Caki2 (cell line): ENCODE measurements around the gene LHX1. TPM values are rescaled to one million over a fixed set of nuclear protein-coding genes. Genes with fewer than 3 reads are reported as not detected.

ENCODE experiments used
- DNase-seq: peaks from one replicate; pipeline ENCODE4 v3.0.0-alpha.2; 2015; ENCODE audit warnings: low read depth
- in situ Hi-C: cut with HindIII; loops from 2 replicates; pipeline ENCODE4 v1.10.0; 2016; ENCODE audit warnings: low sequenced_read_pairs, low pct_unique_long_range_greater_than_20kb, mixed read lengths
- total RNA-seq: library from RNA; depleted of rRNA; stranded (reverse); fragments of >200 nt; shearing (Covaris generic); gene quantifications from 2 replicates; pipeline ENCODE4 v1.2.3, GENCODE V29; 2014; ENCODE audit warnings: low replicate concordance; rRNA removed

LHX1 gene
- total RNA-seq, 1 experiment from 2014 or later = 4.0 TPM

- in situ Hi-C loops = no loop called here
- DNase-seq = no peak
Observed at GRCh38 chr17:36989173-36989572, 51.9 kb downstream of the LHX1 start.

GRCh38 chr17:36992701-36993100 lies 55.4 kb downstream of the LHX1 start:
- DNase-seq = no peak
- in situ Hi-C loops = no loop called here

GRCh38 chr17:36993227-36993626 lies 56.0 kb downstream of the LHX1 start:
- DNase-seq = no peak
- in situ Hi-C loops = no loop called here

Other genes starting within 250 kb of the LHX1 start
- gene AATF, start 11.5 kb downstream of the LHX1 start, total RNA-seq = 49.9 and 72.7 TPM in 2 replicates